Panc1 (cell line): ENCODE measurements around the gene COPS8. TPM values are rescaled to one million over a fixed set of nuclear protein-coding genes. Genes with fewer than 3 reads are reported as not detected.
A peak's percentile ranks its signal among the peaks of the same experiment; 100 is the strongest.

Experiments used
- ATAC-seq: fragments of 200-7000 bp; cut with Tn5 transposase; 2 replicates; pipeline ENCODE4 v1.9.1; 2020; ENCODE audit warnings: mild to moderate bottlenecking, moderate library complexity
- Bru-seq: library from RNA; stranded (reverse); fragments of 400-500 nt; gene quantifications from one replicate; lab custom pipeline; 2021; lab: Mats Ljungman, UMichigan
- BruChase-seq, 2 experiments: library from RNA; stranded (reverse); fragments of 400-500 nt; gene quantifications; one replicate each; lab custom pipeline; 2021; lab: Mats Ljungman, UMichigan
- BruUV-seq: library from RNA; stranded (reverse); fragments of 400-500 nt; replicated peaks from 2 replicates; lab custom pipeline; 2021; lab: Mats Ljungman, UMichigan
- CTCF ChIA-PET: fragments of 300-600 bp; sonication (Branson Sonifier 250); formaldehyde crosslinking; loops from one replicate; lab custom pipeline; 2022; ENCODE audit warnings: antibody characterized with exemption; lab: Charles Lee
- POLR2A ChIA-PET: fragments of 300-600 bp; sonication (Branson Sonifier 250); formaldehyde crosslinking; loops from one replicate; lab custom pipeline; 2022; ENCODE audit warnings: antibody characterized with exemption; lab: Charles Lee
- DNase-seq: peaks from one replicate; pipeline ENCODE4 v3.0.0-alpha.2; 2010; ENCODE audit warnings: low read depth, low spot score
- H3K27ac ChIP-seq: 2 replicates; pipeline ENCODE4 v1.5.1; 2011; ENCODE audit warnings: mild to moderate bottlenecking, low read length, inconsistent platforms
- H3K27me3 ChIP-seq: fragments of 200-500 bp; sonication (Bioruptor generic); 2 replicates; pipeline ENCODE4 v1.6.0; 2014; ENCODE audit warnings: low read length, inconsistent platforms; ENCODE audit not compliant: control insufficient read depth, insufficient read depth
- H3K36me3 ChIP-seq: fragments of 200-500 bp; sonication (Bioruptor generic); 2 replicates; pipeline ENCODE4 v1.5.1; 2014; ENCODE audit warnings: inconsistent platforms, mild to moderate bottlenecking, low read length, moderate library complexity; ENCODE audit not compliant: control insufficient read depth, insufficient read depth
- H3K4me1 ChIP-seq: 2 replicates; pipeline ENCODE4 v1.5.1; 2011; ENCODE audit warnings: inconsistent platforms, mild to moderate bottlenecking, low read length, moderate library complexity; ENCODE audit not compliant: control insufficient read depth, insufficient read depth
- H3K4me3 ChIP-seq, 2 experiments: 2 replicates each; pipeline ENCODE4 v1.5.1; 2011 to 2012; ENCODE audit warnings: low read depth in 2 of 2, low read length in 2 of 2, mild to moderate bottlenecking in 2 of 2, inconsistent platforms in 1 of 2, moderate library complexity in 1 of 2
- H3K9me3 ChIP-seq: fragments of 200-500 bp; sonication (Bioruptor generic); 2 replicates; pipeline ENCODE4 v1.5.1; 2014; ENCODE audit warnings: low read depth, mild to moderate bottlenecking, inconsistent platforms, low read length, moderate library complexity; ENCODE audit not compliant: control insufficient read depth, insufficient read depth
- CTCF ChIP-seq: fragments of 450-650 bp; IDR thresholded peaks from 2 replicates; pipeline ENCODE4 v1.5.1; 2017; ENCODE audit warnings: mild to moderate bottlenecking
- POLR2AphosphoS5 ChIP-seq: IDR thresholded peaks from 2 replicates; pipeline ENCODE4 v1.6.1; 2012; ENCODE audit warnings: mild to moderate bottlenecking, low read depth, low read length, moderate library complexity
- REST ChIP-seq, 2 experiments: IDR thresholded peaks; 2 replicates each; pipeline ENCODE4 v1.6.1; 2011 to 2012; ENCODE audit warnings: low read depth in 2 of 2, control low read depth in 1 of 2, low read length in 1 of 2, mild to moderate bottlenecking in 1 of 2, moderate library complexity in 1 of 2; ENCODE audit not compliant: insufficient read depth in 1 of 2
- SIN3A ChIP-seq: IDR thresholded peaks from 2 replicates; pipeline ENCODE4 v1.6.1; 2012; ENCODE audit warnings: low read depth, mild to moderate bottlenecking, low read length, moderate library complexity, borderline replicate concordance; ENCODE audit not compliant: insufficient read depth
- TCF7L2 ChIP-seq: IDR thresholded peaks from 2 replicates; pipeline ENCODE4 v1.6.1; 2011; ENCODE audit warnings: mild to moderate bottlenecking, low read depth, low read length, inconsistent platforms
- in situ Hi-C: cut with HindIII; loops from 2 replicates; pipeline ENCODE4 v1.10.0; 2016; ENCODE audit warnings: low sequenced_read_pairs, low pct_unique_long_range_greater_than_20kb
- intact Hi-C: fragments of 100-400 bp; cut with micrococcal nuclease; formaldehyde crosslinking; loops from one replicate; pipeline ENCODE4 v1.10.0; 2022; ENCODE audit not compliant: unreplicated experiment
- long read RNA-seq: library from polyadenylated mRNA; unstranded; transcript quantifications from one replicate; pipeline ENCODE4 v2.0.0, GENCODE V29; 2021; ENCODE audit not compliant: unreplicated experiment
- polyA plus RNA-seq: library from polyadenylated mRNA; unstranded; fragments of >200 nt; gene quantifications from one replicate; pipeline ENCODE4 v1.2.1, GENCODE V29; 2012; ENCODE audit warnings: missing spikeins; ENCODE audit not compliant: insufficient read length
- total RNA-seq: library from RNA; stranded (reverse); gene quantifications from one replicate; pipeline ENCODE4 v1.2.1, GENCODE V29; 2021; ENCODE audit not compliant: unreplicated experiment

Gene COPS8
- 57.9 TPM for total RNA-seq
- 49.4 TPM for polyA plus RNA-seq
- Bru-seq, nascent RNA, result percentile 91 among the genes with signal in this experiment
- percentile 82 among the genes with signal in this experiment for BruChase-seq, experiment 1, labeled RNA remaining after a 2-hour chase
- percentile 89 among the genes with signal in this experiment for BruChase-seq, experiment 2, labeled RNA remaining after a 6-hour chase
- long read RNA-seq, full-length matches to known transcripts, result 86 of 124 reads
- long read RNA-seq, partial matches to known transcripts, result 6 of 124 reads
- long read RNA-seq, other reads (novel, unspliced or antisense), result 32 of 124 reads

- in situ Hi-C loops (no loop called here), intact Hi-C loops (no loop called here)
- Histone ChIP-seq H3K4me3 (peak within 1 kb of the TSS; percentile 85 to 98), H3K36me3 (peaks cover 16% of the 10 kb centered on the region), H3K27me3 (no peaks in the 10 kb centered on the region), H3K4me1 (peaks cover 14% of the 10 kb centered on the region), H3K27ac (peak within 1 kb of the TSS; percentile 93), H3K9me3 (no peaks in the 10 kb centered on the region)
- TF ChIP-seq SIN3A (peak; percentile 95; the same call in 1 of the 2 replicates), CTCF (peak; percentile 48), POLR2AphosphoS5 (peak; percentile 92), REST (IDR thresholded peaks at IDR 0.05; ENCODE audit: insufficient read depth in 1 of 2, low read depth in 2 of 2, low read length in 1 of 2) (0 out of 4 replicates have a peak, but pooled peaks of 1 of the 2 experiments have one; percentile 9), TCF7L2 (peak; percentile 78; the same call in 1 of the 2 replicates)
- BruUV-seq, result no TSS peak
- ATAC-seq, result peak; percentile 100
- peak; percentile 57 for DNase-seq
- ChIA-PET POLR2A (interaction anchor here (0.5 kb wide), 1 partner anchor 839 kb away, joined by 3 read pairs; no protein-coding TSS in a partner anchor), CTCF (interaction anchor here (0.7 to 1.7 kb wide), 3 partner anchors 427 to 959 kb away, joined by 3 to 7 read pairs (median 4); no protein-coding TSS in a partner anchor)
These were observed at the start of gene COPS8 for GRCh38 chr2:237085248-237086221. TSS of gene COPS8 (plus strand) at chr2:237085889. CDS start at chr2:237085965, 76 bp downstream.

GRCh38 chr2:237039301-237040031 is 46.2 kb upstream of the COPS8 start:
- BruUV-seq, result no TSS peak
- Histone ChIP-seq H3K27ac (no peak overlapping the region), H3K36me3 (no peaks in the 10 kb centered on the region), H3K4me3 (no peak overlapping the region), H3K4me1 (no peaks in the 10 kb centered on the region), H3K27me3 (peaks cover 14% of the 10 kb centered on the region), H3K9me3 (no peaks in the 10 kb centered on the region)
- TF ChIP-seq TCF7L2 (no peak), SIN3A (no peak), CTCF (no peak)
- in situ Hi-C loops, result no loop called here
- POLR2A ChIA-PET, result no interaction called here
- CTCF ChIA-PET, result interaction anchor here (0.6 kb wide), 1 partner anchor 11 kb away, joined by 5 read pairs; no protein-coding TSS in a partner anchor
- no peak for DNase-seq
- no peak for ATAC-seq
- intact Hi-C loops, result no loop called here
